Caco-2 (cell line): ENCODE data around the gene WDR54. TPM values are rescaled to one million over a fixed set of nuclear protein-coding genes. Genes with fewer than 3 reads are reported as not detected.

Experiments
- BruUV-seq: library from RNA; stranded (reverse); fragments of 400-500 nt; replicated peaks from 2 replicates; lab custom pipeline; 2021; lab: Mats Ljungman, UMichigan
- CTCF ChIA-PET: fragments of 300-600 bp; sonication (Branson Sonifier 250); formaldehyde crosslinking; loops from one replicate; lab custom pipeline; 2022; ENCODE audit warnings: antibody characterized with exemption; lab: Charles Lee
- POLR2A ChIA-PET: fragments of 300-600 bp; sonication (Branson Sonifier 250); formaldehyde crosslinking; loops from one replicate; lab custom pipeline; 2022; ENCODE audit warnings: antibody characterized with exemption; lab: Charles Lee
- DNase-seq, 2 experiments: peaks; one replicate each; pipeline versions ENCODE4 v3.0.0 to v3.0.0-alpha.2; 2020 to 2022
- H3K27me3 ChIP-seq: replicated peaks from 2 replicates; pipeline ENCODE4 v1.6.0; 2011; ENCODE audit warnings: low read length; ENCODE audit not compliant: control insufficient read depth, insufficient read depth
- H3K36me3 ChIP-seq: 2 replicates; pipeline ENCODE4 v1.5.1; 2011; ENCODE audit warnings: low read length; ENCODE audit not compliant: control insufficient read depth, insufficient read depth
- H3K4me1 ChIP-seq: fragments of 250-450 bp; sonication (Bioruptor Pico); 2 replicates; pipeline ENCODE4 v1.5.1; 2020; ENCODE audit warnings: mild to moderate bottlenecking
- H3K4me3 ChIP-seq: 2 replicates; pipeline ENCODE4 v1.5.1; 2011; ENCODE audit warnings: low read depth, mild to moderate bottlenecking, control low read depth, low read length
- H3K9me3 ChIP-seq: fragments of 250-450 bp; sonication (Bioruptor Pico); 2 replicates; pipeline ENCODE4 v1.5.1; 2020; ENCODE audit warnings: mild to moderate bottlenecking, moderate library complexity
- H3K27ac Mint-ChIP-seq: one replicate; pipeline ENCODE4 v1.8.0; 2022; ENCODE audit warnings: mixed read lengths; ENCODE audit not compliant: unreplicated experiment
- H3K27me3 Mint-ChIP-seq: one replicate; pipeline ENCODE4 v1.8.0; 2022; ENCODE audit warnings: mixed read lengths; ENCODE audit not compliant: insufficient read depth, unreplicated experiment
- H3K36me3 Mint-ChIP-seq: one replicate; pipeline ENCODE4 v1.8.0; 2022; ENCODE audit warnings: mild to moderate bottlenecking, mixed read lengths; ENCODE audit not compliant: insufficient read depth, unreplicated experiment
- H3K4me1 Mint-ChIP-seq: one replicate; pipeline ENCODE4 v1.8.0; 2022; ENCODE audit warnings: low read depth, mixed read lengths; ENCODE audit not compliant: unreplicated experiment
- H3K4me3 Mint-ChIP-seq: one replicate; pipeline ENCODE4 v1.8.0; 2022; ENCODE audit warnings: mild to moderate bottlenecking, moderate library complexity, mixed read lengths; ENCODE audit not compliant: unreplicated experiment
- H3K9me3 Mint-ChIP-seq: one replicate; pipeline ENCODE4 v1.8.0; 2022; ENCODE audit warnings: mixed read lengths; ENCODE audit not compliant: unreplicated experiment
- intact Hi-C: fragments of 100-400 bp; cut with micrococcal nuclease; formaldehyde crosslinking; loops from one replicate; pipeline ENCODE4 v1.10.0; 2022; ENCODE audit not compliant: unreplicated experiment
- total RNA-seq: library from RNA; stranded (reverse); gene quantifications from 2 replicates; pipeline ENCODE4 v1.2.3, GENCODE V29; 2022
- TF ChIP-seq, protein P1 (sequence below), 2 experiments: fragments of 200-600 bp in 1 of 2; IDR thresholded peaks; 1 replicate in 1 of 2; 2 replicates in 1 of 2; pipeline versions ENCODE4 v1.5.1 to v1.8.0; 2011 to 2022; ENCODE audit warnings: antibody characterized with exemption in 1 of 2, control low read depth in 1 of 2, inconsistent platforms in 1 of 2, low read depth in 1 of 2, low read length in 1 of 2, mild to moderate bottlenecking in 1 of 2, moderate library complexity in 1 of 2; ENCODE audit not compliant: insufficient read depth in 1 of 2, severe bottlenecking in 1 of 2, unreplicated experiment in 1 of 2

The WDR54 gene
- total RNA-seq, 1 experiment from 2014 or later, result 9.9 TPM

- H3K9me3 Mint-ChIP-seq, result no peaks in the 10 kb centered on the region
- CTCF ChIA-PET, result no interaction called here
- DNase-seq, result no peak
Observed at GRCh38 chr2:74425523-74425922, 4.0 kb downstream of the WDR54 start.

DNA sequence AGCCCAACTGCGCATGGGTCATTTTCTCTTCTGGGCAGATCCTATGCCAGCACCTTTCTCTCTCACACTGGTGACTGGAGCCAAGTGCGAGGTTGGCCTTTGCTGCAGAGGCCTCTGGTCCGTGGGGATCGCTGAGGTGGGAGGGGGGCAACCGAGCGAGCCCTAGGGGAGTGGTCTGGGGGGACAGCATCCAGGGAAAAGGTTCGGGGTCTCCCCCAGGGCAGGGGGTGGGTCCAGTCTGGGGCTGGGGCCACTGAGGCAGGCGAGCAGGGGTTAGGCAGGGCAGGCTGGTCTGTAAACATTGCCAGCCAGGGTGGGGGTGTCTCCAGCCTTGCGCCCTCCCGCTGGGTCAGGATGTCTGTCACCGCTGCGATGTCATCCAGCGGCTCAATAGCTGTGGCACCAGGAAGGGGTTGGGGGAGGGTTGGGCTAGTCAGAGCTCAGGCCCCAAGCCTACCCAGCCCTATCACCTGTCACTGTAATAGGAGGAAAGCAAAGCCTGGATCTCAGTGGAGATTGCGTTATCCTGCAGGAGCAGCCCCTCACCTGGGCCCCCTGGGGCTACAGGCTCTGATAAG lies 4.7 kb downstream of the WDR54 start:
- no peaks in the 10 kb centered on the region for H3K27me3 ChIP-seq
- no peak overlapping the region for H3K27ac Mint-ChIP-seq
- H3K4me1 Mint-ChIP-seq, result peaks cover 9% of the 10 kb centered on the region
- H3K4me3 Mint-ChIP-seq, result no peak overlapping the region
- H3K4me1 ChIP-seq, result no peaks in the 10 kb centered on the region
- no peaks in the 10 kb centered on the region for H3K27me3 Mint-ChIP-seq
- H3K9me3 ChIP-seq, result no peaks in the 10 kb centered on the region
- peaks cover 5% of the 10 kb centered on the region for H3K36me3 ChIP-seq
- ChIA-PET POLR2A (no interaction called here), CTCF (no interaction called here)
- no peaks in the 10 kb centered on the region for H3K9me3 Mint-ChIP-seq
- no peak for DNase-seq
- BruUV-seq, result no TSS peak
- H3K4me3 ChIP-seq, result no peak overlapping the region
- peaks cover 92% of the 10 kb centered on the region for H3K36me3 Mint-ChIP-seq
- intact Hi-C loops, result no loop called here
- TF ChIP-seq, protein P1, sequence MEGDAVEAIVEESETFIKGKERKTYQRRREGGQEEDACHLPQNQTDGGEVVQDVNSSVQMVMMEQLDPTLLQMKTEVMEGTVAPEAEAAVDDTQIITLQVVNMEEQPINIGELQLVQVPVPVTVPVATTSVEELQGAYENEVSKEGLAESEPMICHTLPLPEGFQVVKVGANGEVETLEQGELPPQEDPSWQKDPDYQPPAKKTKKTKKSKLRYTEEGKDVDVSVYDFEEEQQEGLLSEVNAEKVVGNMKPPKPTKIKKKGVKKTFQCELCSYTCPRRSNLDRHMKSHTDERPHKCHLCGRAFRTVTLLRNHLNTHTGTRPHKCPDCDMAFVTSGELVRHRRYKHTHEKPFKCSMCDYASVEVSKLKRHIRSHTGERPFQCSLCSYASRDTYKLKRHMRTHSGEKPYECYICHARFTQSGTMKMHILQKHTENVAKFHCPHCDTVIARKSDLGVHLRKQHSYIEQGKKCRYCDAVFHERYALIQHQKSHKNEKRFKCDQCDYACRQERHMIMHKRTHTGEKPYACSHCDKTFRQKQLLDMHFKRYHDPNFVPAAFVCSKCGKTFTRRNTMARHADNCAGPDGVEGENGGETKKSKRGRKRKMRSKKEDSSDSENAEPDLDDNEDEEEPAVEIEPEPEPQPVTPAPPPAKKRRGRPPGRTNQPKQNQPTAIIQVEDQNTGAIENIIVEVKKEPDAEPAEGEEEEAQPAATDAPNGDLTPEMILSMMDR (IDR thresholded peaks at IDR 0.05; ENCODE audit: insufficient read depth in 1 of 2, low read depth in 1 of 2, low read length in 1 of 2, severe bottlenecking in 1 of 2, unreplicated experiment in 1 of 2), result no peak

More at GRCh38 chr2:74425523-74425922, 4.0 kb downstream of the WDR54 start:
- Mint-ChIP-seq H3K27ac (no peak overlapping the region), H3K4me3 (no peak overlapping the region), H3K36me3 (peaks cover 90% of the 10 kb centered on the region), H3K4me1 (peaks cover 14% of the 10 kb centered on the region), H3K27me3 (peaks cover 2% of the 10 kb centered on the region)
- H3K9me3 ChIP-seq, result no peaks in the 10 kb centered on the region
- H3K36me3 ChIP-seq, result peaks cover 5% of the 10 kb centered on the region
- POLR2A ChIA-PET, result no interaction called here
- intact Hi-C loops, result loop anchor here (2.0 kb wide), 1 partner anchor 15 kb away; the partner anchor contains the start of gene RTKN
- TF ChIP-seq, protein P1 (IDR thresholded peaks at IDR 0.05; ENCODE audit: insufficient read depth in 1 of 2, low read depth in 1 of 2, low read length in 1 of 2, severe bottlenecking in 1 of 2, unreplicated experiment in 1 of 2), result no peak
- H3K4me1 ChIP-seq, result no peaks in the 10 kb centered on the region
- no peak overlapping the region for H3K4me3 ChIP-seq
- H3K27me3 ChIP-seq, result no peaks in the 10 kb centered on the region
- no TSS peak for BruUV-seq

- peaks cover 6% of the 10 kb centered on the region for H3K36me3 ChIP-seq
- H3K27me3 ChIP-seq, result no peaks in the 10 kb centered on the region
- peak overlapping the region; percentile 11 for H3K27ac Mint-ChIP-seq
- no TSS peak for BruUV-seq
- ChIA-PET POLR2A (no interaction called here), CTCF (no interaction called here)
- TF ChIP-seq, protein P1 (IDR thresholded peaks at IDR 0.05; ENCODE audit: insufficient read depth in 1 of 2, low read depth in 1 of 2, low read length in 1 of 2, severe bottlenecking in 1 of 2, unreplicated experiment in 1 of 2), result no peak
- peaks cover 7% of the 10 kb centered on the region for H3K4me1 Mint-ChIP-seq
- intact Hi-C loops, result no loop called here
- no peaks in the 10 kb centered on the region for H3K27me3 Mint-ChIP-seq
- H3K4me3 Mint-ChIP-seq, result no peak overlapping the region
- no peaks in the 10 kb centered on the region for H3K9me3 Mint-ChIP-seq
- H3K36me3 Mint-ChIP-seq, result peaks cover 92% of the 10 kb centered on the region
- H3K4me3 ChIP-seq, result no peak overlapping the region
- H3K4me1 ChIP-seq, result no peaks in the 10 kb centered on the region
- H3K9me3 ChIP-seq, result no peaks in the 10 kb centered on the region
- no peak for DNase-seq
Observed at GRCh38 chr2:74427551-74427950, 6.0 kb downstream of the WDR54 start.
